HEK293 (cell line): ENCODE data around the gene HNRNPUL1.

Source experiments
- GLIS1 ChIP-seq: fragments of 450-650 bp; formaldehyde crosslinking; IDR thresholded peaks from 2 replicates; pipeline ENCODE4 v1.5.1; 2016; ENCODE audit warnings: missing biosample characterization, missing genetic modification characterization
- OSR2 ChIP-seq: fragments of 450-650 bp; formaldehyde crosslinking; IDR thresholded peaks from 2 replicates; pipeline ENCODE4 v1.5.1; 2016; ENCODE audit warnings: missing biosample characterization, missing genetic modification characterization
- SETDB1 ChIP-seq: IDR thresholded peaks from one replicate; pipeline ENCODE4 v1.6.1; 2017; ENCODE audit warnings: mild to moderate bottlenecking, low read length, moderate library complexity, mixed read lengths; ENCODE audit not compliant: insufficient read length
- YY2 ChIP-seq: fragments of 450-650 bp; formaldehyde crosslinking; IDR thresholded peaks from 2 replicates; pipeline ENCODE4 v1.5.1; 2016; ENCODE audit warnings: missing biosample characterization, missing genetic modification characterization
- ZNF112 ChIP-seq: fragments of 450-650 bp; formaldehyde crosslinking; IDR thresholded peaks from 2 replicates; pipeline ENCODE4 v1.5.0; 2017; ENCODE audit warnings: missing biosample characterization, missing genetic modification characterization
- ZNF138 ChIP-seq: fragments of 450-650 bp; formaldehyde crosslinking; IDR thresholded peaks from 2 replicates; pipeline ENCODE4 v1.5.1; 2016; ENCODE audit warnings: missing biosample characterization, missing genetic modification characterization, borderline replicate concordance
- ZNF184 ChIP-seq: fragments of 450-650 bp; IDR thresholded peaks from 2 replicates; pipeline ENCODE4 v1.5.1; 2018; ENCODE audit warnings: missing biosample characterization, mild to moderate bottlenecking, missing genetic modification characterization
- ZNF24 ChIP-seq: fragments of 450-650 bp; formaldehyde crosslinking; IDR thresholded peaks from 2 replicates; pipeline ENCODE4 v1.5.1; 2016; ENCODE audit warnings: missing biosample characterization, missing genetic modification characterization
- ZNF266 ChIP-seq: fragments of 450-650 bp; formaldehyde crosslinking; IDR thresholded peaks from 2 replicates; pipeline ENCODE4 v1.5.1; 2016; ENCODE audit warnings: missing biosample characterization, missing genetic modification characterization, low read depth
- ZNF324 ChIP-seq: fragments of 450-650 bp; formaldehyde crosslinking; IDR thresholded peaks from 2 replicates; pipeline ENCODE4 v1.5.1; 2016; ENCODE audit warnings: missing biosample characterization, missing genetic modification characterization
- ZNF335 ChIP-seq: fragments of 450-650 bp; formaldehyde crosslinking; conservative IDR thresholded peaks from 2 replicates; pipeline ENCODE4 v1.5.1; 2016; ENCODE audit warnings: missing biosample characterization, missing genetic modification characterization
- ZNF423 ChIP-seq: fragments of 450-650 bp; formaldehyde crosslinking; IDR thresholded peaks from 2 replicates; pipeline ENCODE4 v1.5.1; 2016; ENCODE audit warnings: missing biosample characterization, missing genetic modification characterization
- ZNF426 ChIP-seq: fragments of 450-650 bp; formaldehyde crosslinking; IDR thresholded peaks from 2 replicates; pipeline ENCODE4 v1.5.1; 2017; ENCODE audit warnings: missing biosample characterization, missing genetic modification characterization, mild to moderate bottlenecking, inconsistent platforms, moderate library complexity
- ZNF561 ChIP-seq: fragments of 450-650 bp; IDR thresholded peaks from 2 replicates; pipeline ENCODE4 v1.5.1; 2018; ENCODE audit warnings: missing biosample characterization, missing genetic modification characterization, borderline replicate concordance
- ZNF585B ChIP-seq: fragments of 450-650 bp; formaldehyde crosslinking; IDR thresholded peaks from 2 replicates; pipeline ENCODE4 v1.5.1; 2016; ENCODE audit warnings: missing biosample characterization, missing genetic modification characterization
- ZNF623 ChIP-seq: fragments of 450-650 bp; formaldehyde crosslinking; IDR thresholded peaks from 2 replicates; pipeline ENCODE4 v1.5.1; 2016; ENCODE audit warnings: missing biosample characterization, missing genetic modification characterization
- ZNF658 ChIP-seq: fragments of 450-650 bp; formaldehyde crosslinking; IDR thresholded peaks from 2 replicates; pipeline ENCODE4; 2016; ENCODE audit warnings: missing biosample characterization, missing genetic modification characterization
- ZNF76 ChIP-seq: fragments of 450-650 bp; formaldehyde crosslinking; IDR thresholded peaks from 2 replicates; pipeline ENCODE4; 2016; ENCODE audit warnings: low read depth, missing biosample characterization, missing genetic modification characterization, borderline replicate concordance
- ZSCAN23 ChIP-seq: fragments of 450-650 bp; formaldehyde crosslinking; IDR thresholded peaks from 2 replicates; pipeline ENCODE4 v1.5.1; 2016; ENCODE audit warnings: missing biosample characterization, missing genetic modification characterization
- ZXDB ChIP-seq: fragments of 450-650 bp; formaldehyde crosslinking; IDR thresholded peaks from 2 replicates; pipeline ENCODE4 v1.5.1; 2016; ENCODE audit warnings: missing biosample characterization, missing genetic modification characterization
- TF ChIP-seq, protein P1 (sequence below): fragments of 450-650 bp; formaldehyde crosslinking; IDR thresholded peaks from 2 replicates; pipeline ENCODE4 v1.5.1; 2016; ENCODE audit warnings: missing biosample characterization, missing genetic modification characterization
- TF ChIP-seq, protein P2 (sequence below): fragments of 450-650 bp; formaldehyde crosslinking; IDR thresholded peaks from 2 replicates; pipeline ENCODE4 v1.5.1; 2016; ENCODE audit warnings: missing biosample characterization, missing genetic modification characterization
- TF ChIP-seq, protein P3 (sequence below): fragments of 450-650 bp; formaldehyde crosslinking; IDR thresholded peaks from 2 replicates; pipeline ENCODE4 v1.5.1; 2016; ENCODE audit warnings: missing biosample characterization, missing genetic modification characterization
- TF ChIP-seq, protein P4 (sequence below): fragments of 450-650 bp; formaldehyde crosslinking; optimal IDR thresholded peaks from 2 replicates; pipeline ENCODE3; 2016; ENCODE audit warnings: missing biosample characterization, mild to moderate bottlenecking, missing genetic modification characterization
- TF ChIP-seq, protein P5 (sequence below): fragments of 450-650 bp; formaldehyde crosslinking; IDR thresholded peaks from 2 replicates; pipeline ENCODE4 v1.5.1; 2017; ENCODE audit warnings: missing biosample characterization, missing genetic modification characterization
- TF ChIP-seq, protein P6 (sequence below): fragments of 450-650 bp; formaldehyde crosslinking; IDR thresholded peaks from 2 replicates; pipeline ENCODE4 v1.5.1; 2016; ENCODE audit warnings: missing biosample characterization, missing genetic modification characterization
- TF ChIP-seq, protein P7 (sequence below): fragments of 450-650 bp; formaldehyde crosslinking; IDR thresholded peaks from 2 replicates; pipeline ENCODE4 v1.5.1; 2016; ENCODE audit warnings: missing biosample characterization, missing genetic modification characterization, low read depth

HNRNPUL1 gene

DNA sequence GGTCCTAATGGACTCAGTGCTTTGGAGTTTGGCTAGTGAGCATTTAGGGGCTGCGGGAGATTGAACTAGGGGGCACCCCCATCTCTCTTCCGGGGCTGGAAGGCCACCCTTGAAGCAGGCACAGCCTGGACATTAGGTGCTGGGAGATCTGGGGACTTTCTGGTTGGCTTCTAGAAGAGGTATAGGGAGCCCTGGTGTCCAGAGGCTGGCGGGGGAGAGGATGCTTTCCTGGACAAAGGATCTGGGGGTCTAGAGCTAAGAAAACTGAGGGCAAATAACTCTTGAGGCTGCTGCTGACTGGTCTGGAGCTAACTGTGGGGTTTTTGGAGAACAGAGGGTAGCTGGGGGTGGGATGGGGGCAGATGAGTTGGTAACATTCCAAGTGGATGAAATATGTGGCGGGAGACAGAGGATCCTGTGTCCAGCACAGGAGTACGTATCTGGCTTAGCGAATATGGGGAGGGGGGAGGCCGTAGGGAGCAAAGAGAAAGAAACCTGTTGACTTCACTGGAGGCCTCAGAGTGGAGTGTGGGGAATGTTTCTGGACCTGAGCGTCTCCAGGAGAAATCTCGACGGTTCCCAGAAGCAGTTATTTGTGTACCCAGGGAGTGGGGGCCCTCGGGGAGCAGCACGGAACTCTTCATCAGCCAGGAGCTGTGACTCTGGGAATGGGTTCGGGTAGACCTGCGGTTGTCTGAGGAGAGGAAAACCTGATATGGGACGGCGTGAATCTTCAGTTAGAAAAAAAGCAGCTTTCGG lies 1.4 kb downstream of the HNRNPUL1 start (continued):
- no peak for TF ChIP-seq GLIS1 (tag by site-specific recombination)
- no peak for TF ChIP-seq ZXDB
- no peak for TF ChIP-seq ZSCAN23
- TF ChIP-seq, protein P1, sequence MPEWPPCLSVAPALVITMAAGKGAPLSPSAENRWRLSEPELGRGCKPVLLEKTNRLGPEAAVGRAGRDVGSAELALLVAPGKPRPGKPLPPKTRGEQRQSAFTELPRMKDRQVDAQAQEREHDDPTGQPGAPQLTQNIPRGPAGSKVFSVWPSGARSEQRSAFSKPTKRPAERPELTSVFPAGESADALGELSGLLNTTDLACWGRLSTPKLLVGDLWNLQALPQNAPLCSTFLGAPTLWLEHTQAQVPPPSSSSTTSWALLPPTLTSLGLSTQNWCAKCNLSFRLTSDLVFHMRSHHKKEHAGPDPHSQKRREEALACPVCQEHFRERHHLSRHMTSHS (tag by site-specific recombination), result no peak
- TF ChIP-seq ZNF658, result no peak
- TF ChIP-seq ZNF76 (tag by site-specific recombination), result 0 out of 2 replicates have a peak, but pooled peaks have one; percentile 30
- TF ChIP-seq ZNF138 (tag by site-specific recombination), result no peak
- TF ChIP-seq SETDB1, result no peak
- TF ChIP-seq, protein P2, sequence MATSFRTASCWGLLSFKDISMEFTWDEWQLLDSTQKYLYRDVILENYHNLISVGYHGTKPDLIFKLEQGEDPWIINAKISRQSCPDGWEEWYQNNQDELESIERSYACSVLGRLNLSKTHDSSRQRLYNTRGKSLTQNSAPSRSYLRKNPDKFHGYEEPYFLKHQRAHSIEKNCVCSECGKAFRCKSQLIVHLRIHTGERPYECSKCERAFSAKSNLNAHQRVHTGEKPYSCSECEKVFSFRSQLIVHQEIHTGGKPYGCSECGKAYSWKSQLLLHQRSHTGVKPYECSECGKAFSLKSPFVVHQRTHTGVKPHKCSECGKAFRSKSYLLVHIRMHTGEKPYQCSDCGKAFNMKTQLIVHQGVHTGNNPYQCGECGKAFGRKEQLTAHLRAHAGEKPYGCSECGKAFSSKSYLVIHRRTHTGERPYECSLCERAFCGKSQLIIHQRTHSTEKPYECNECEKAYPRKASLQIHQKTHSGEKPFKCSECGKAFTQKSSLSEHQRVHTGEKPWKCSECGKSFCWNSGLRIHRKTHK, result no peak
- TF ChIP-seq, protein P3, sequence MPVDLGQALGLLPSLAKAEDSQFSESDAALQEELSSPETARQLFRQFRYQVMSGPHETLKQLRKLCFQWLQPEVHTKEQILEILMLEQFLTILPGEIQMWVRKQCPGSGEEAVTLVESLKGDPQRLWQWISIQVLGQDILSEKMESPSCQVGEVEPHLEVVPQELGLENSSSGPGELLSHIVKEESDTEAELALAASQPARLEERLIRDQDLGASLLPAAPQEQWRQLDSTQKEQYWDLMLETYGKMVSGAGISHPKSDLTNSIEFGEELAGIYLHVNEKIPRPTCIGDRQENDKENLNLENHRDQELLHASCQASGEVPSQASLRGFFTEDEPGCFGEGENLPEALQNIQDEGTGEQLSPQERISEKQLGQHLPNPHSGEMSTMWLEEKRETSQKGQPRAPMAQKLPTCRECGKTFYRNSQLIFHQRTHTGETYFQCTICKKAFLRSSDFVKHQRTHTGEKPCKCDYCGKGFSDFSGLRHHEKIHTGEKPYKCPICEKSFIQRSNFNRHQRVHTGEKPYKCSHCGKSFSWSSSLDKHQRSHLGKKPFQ (tag by site-specific recombination), result no peak
- TF ChIP-seq ZNF24 (tag by site-specific recombination), result no peak
- no peak for TF ChIP-seq ZNF324
- no peak for TF ChIP-seq ZNF184
- no peak for TF ChIP-seq YY2
- no peak for TF ChIP-seq ZNF585B (tag by site-specific recombination)
- no peak for TF ChIP-seq ZNF112 (tag by site-specific recombination)
- no peak for TF ChIP-seq ZNF423 (tag by site-specific recombination)
- TF ChIP-seq ZNF266, result no peak
- TF ChIP-seq, protein P4, sequence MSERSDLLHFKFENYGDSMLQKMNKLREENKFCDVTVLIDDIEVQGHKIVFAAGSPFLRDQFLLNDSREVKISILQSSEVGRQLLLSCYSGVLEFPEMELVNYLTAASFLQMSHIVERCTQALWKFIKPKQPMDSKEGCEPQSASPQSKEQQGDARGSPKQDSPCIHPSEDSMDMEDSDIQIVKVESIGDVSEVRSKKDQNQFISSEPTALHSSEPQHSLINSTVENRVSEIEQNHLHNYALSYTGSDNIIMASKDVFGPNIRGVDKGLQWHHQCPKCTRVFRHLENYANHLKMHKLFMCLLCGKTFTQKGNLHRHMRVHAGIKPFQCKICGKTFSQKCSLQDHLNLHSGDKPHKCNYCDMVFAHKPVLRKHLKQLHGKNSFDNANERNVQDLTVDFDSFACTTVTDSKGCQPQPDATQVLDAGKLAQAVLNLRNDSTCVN (tag by site-specific recombination), result peak; percentile 17
- peak; percentile 85 for TF ChIP-seq ZNF335
- TF ChIP-seq, protein P5, sequence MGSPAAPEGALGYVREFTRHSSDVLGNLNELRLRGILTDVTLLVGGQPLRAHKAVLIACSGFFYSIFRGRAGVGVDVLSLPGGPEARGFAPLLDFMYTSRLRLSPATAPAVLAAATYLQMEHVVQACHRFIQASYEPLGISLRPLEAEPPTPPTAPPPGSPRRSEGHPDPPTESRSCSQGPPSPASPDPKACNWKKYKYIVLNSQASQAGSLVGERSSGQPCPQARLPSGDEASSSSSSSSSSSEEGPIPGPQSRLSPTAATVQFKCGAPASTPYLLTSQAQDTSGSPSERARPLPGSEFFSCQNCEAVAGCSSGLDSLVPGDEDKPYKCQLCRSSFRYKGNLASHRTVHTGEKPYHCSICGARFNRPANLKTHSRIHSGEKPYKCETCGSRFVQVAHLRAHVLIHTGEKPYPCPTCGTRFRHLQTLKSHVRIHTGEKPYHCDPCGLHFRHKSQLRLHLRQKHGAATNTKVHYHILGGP, result no peak
- TF ChIP-seq, protein P6, sequence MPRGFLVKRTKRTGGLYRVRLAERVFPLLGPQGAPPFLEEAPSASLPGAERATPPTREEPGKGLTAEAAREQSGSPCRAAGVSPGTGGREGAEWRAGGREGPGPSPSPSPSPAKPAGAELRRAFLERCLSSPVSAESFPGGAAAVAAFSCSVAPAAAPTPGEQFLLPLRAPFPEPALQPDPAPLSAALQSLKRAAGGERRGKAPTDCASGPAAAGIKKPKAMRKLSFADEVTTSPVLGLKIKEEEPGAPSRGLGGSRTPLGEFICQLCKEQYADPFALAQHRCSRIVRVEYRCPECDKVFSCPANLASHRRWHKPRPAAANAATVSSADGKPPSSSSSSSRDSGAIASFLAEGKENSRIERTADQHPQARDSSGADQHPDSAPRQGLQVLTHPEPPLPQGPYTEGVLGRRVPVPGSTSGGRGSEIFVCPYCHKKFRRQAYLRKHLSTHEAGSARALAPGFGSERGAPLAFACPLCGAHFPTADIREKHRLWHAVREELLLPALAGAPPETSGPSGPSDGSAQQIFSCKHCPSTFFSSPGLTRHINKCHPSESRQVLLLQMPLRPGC, result no peak
- peak; percentile 26; the same call in 1 of the 2 replicates for TF ChIP-seq ZNF561 (tag by site-specific recombination)
- no peak for TF ChIP-seq ZNF623
- TF ChIP-seq, protein P7, sequence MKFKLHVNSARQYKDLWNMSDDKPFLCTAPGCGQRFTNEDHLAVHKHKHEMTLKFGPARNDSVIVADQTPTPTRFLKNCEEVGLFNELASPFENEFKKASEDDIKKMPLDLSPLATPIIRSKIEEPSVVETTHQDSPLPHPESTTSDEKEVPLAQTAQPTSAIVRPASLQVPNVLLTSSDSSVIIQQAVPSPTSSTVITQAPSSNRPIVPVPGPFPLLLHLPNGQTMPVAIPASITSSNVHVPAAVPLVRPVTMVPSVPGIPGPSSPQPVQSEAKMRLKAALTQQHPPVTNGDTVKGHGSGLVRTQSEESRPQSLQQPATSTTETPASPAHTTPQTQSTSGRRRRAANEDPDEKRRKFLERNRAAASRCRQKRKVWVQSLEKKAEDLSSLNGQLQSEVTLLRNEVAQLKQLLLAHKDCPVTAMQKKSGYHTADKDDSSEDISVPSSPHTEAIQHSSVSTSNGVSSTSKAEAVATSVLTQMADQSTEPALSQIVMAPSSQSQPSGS (tag by site-specific recombination), result no peak
- TF ChIP-seq ZNF426 (tag by site-specific recombination), result no peak
- TF ChIP-seq OSR2 (tag by site-specific recombination), result no peak
